CD4-positive, alpha-beta T cell (primary cell): ENCODE results near the gene RPS17. TPM values are rescaled to one million over a fixed set of nuclear protein-coding genes. Genes with fewer than 3 reads are reported as not detected.

Experiments used
- ATAC-seq: fragments of 200-7000 bp; cut with Tn5 transposase; one replicate; pipeline ENCODE4 v1.10.0; 2022; ENCODE audit warnings: mild to moderate bottlenecking; ENCODE audit not compliant: poor library complexity
- CTCF ChIA-PET: fragments of 350-600 bp; sonication (Branson Sonifier 250); formaldehyde crosslinking; loops from one replicate; lab custom pipeline; 2021; ENCODE audit warnings: antibody characterized with exemption, inconsistent platforms; lab: Charles Lee
- POLR2A ChIA-PET: fragments of 350-600 bp; sonication (Branson Sonifier 250); formaldehyde crosslinking; loops from one replicate; lab custom pipeline; 2021; ENCODE audit warnings: antibody characterized with exemption, inconsistent platforms; lab: Charles Lee
- DNase-seq, 14 experiments: peaks; one replicate each; pipeline ENCODE4 v3.0.0-alpha.2; 2013 to 2020; ENCODE audit warnings: mixed read lengths in 2 of 14
- H3K27ac ChIP-seq, 2 donors: one replicate each; pipeline versions ENCODE4 v1.5.1 to v1.7.0; 2013; ENCODE audit warnings: low read length in 2 of 2, low read depth in 1 of 2, mild to moderate bottlenecking in 1 of 2
- H3K27me3 ChIP-seq, 2 experiments: 1 replicate in 1 of 2; 2 replicates in 1 of 2; pipeline versions ENCODE4 v1.6.1 to v1.7.0; 2013; ENCODE audit warnings: low read length in 2 of 2, control low read depth in 1 of 2, mild to moderate bottlenecking in 1 of 2, moderate library complexity in 1 of 2; ENCODE audit not compliant: insufficient read depth in 2 of 2, control insufficient read depth in 1 of 2
- H3K36me3 ChIP-seq: one replicate; pipeline ENCODE4 v1.6.1; 2013; ENCODE audit warnings: low read length, control low read depth; ENCODE audit not compliant: insufficient read depth
- H3K4me1 ChIP-seq: one replicate; pipeline ENCODE4 v1.6.1; 2013; ENCODE audit warnings: low read length, control low read depth; ENCODE audit not compliant: insufficient read depth
- H3K4me3 ChIP-seq: one replicate; pipeline ENCODE4 v1.5.1; 2013; ENCODE audit warnings: mild to moderate bottlenecking, low read length, moderate library complexity
- H3K9me3 ChIP-seq, 2 experiments: 1 replicate in 1 of 2; 2 replicates in 1 of 2; pipeline versions ENCODE4 v1.6.1 to v1.7.0; 2013; ENCODE audit warnings: low read length in 2 of 2, mild to moderate bottlenecking in 2 of 2, control low read depth in 1 of 2, moderate library complexity in 1 of 2; ENCODE audit not compliant: control insufficient read depth in 1 of 2, insufficient read depth in 1 of 2
- H3K27ac Mint-ChIP-seq: one replicate; pipeline ENCODE4 v1.8.0; 2020; ENCODE audit warnings: mixed read lengths
- H3K27me3 Mint-ChIP-seq: one replicate; pipeline ENCODE4 v1.8.0; 2021; ENCODE audit warnings: mixed read lengths
- H3K36me3 Mint-ChIP-seq: one replicate; pipeline ENCODE4 v1.8.0; 2021; ENCODE audit warnings: low read depth, mixed read lengths
- H3K4me1 Mint-ChIP-seq: one replicate; pipeline ENCODE4 v1.8.0; 2021; ENCODE audit warnings: low read depth, mixed read lengths
- H3K4me3 Mint-ChIP-seq: one replicate; pipeline ENCODE4 v1.8.0; 2020; ENCODE audit warnings: mild to moderate bottlenecking, mixed read lengths
- H3K9me3 Mint-ChIP-seq: one replicate; pipeline ENCODE4 v1.8.0; 2020; ENCODE audit warnings: mixed read lengths
- CTCF ChIP-seq: fragments of 200-600 bp; IDR thresholded peaks from one replicate; pipeline ENCODE4 v1.8.0; 2022; ENCODE audit warnings: antibody characterized with exemption, mild to moderate bottlenecking
- intact Hi-C, 2 experiments: fragments of 100-400 bp; cut with DNase I in 1 of 2; cut with micrococcal nuclease in 1 of 2; formaldehyde crosslinking; loops; one replicate each; pipeline versions ENCODE4 v1.15.1 to v1.9.0; 2023 to 2025; cut with DNase I, micrococcal nuclease
- total RNA-seq, 174 experiments: library from RNA in 2 of 174; stranded (reverse) in 2 of 174; gene quantifications; one replicate each; pipeline ENCODE4 v1.2.3 and lab custom pipeline; 2021 to 2026

The RPS17 gene
- total RNA-seq, 2 experiments from 2014 or later = 3,141 to 3,180 TPM

- Mint-ChIP-seq H3K4me3 (no peak overlapping the region), H3K9me3 (no peaks in the 10 kb centered on the region), H3K27ac (no peak overlapping the region), H3K27me3 (peaks cover 7% of the 10 kb centered on the region), H3K36me3 (no peaks in the 10 kb centered on the region), H3K4me1 (no peaks in the 10 kb centered on the region)
- Histone ChIP-seq H3K9me3 (no peaks in the 10 kb centered on the region), H3K27me3 (peaks cover 0 to 2% of the 10 kb centered on the region in 2 experiments), H3K4me3 (no peak overlapping the region), H3K36me3 (no peaks in the 10 kb centered on the region), H3K27ac (no peak overlapping the region), H3K4me1 (no peaks in the 10 kb centered on the region)
- ChIA-PET POLR2A (no interaction called here), CTCF (no interaction called here)
- TF ChIP-seq CTCF = no peak
- DNase-seq (no peak), ATAC-seq (no peak)
- intact Hi-C loops = no loop called here
These were observed 8.4 kb upstream of the RPS17 start for GRCh38 chr15:82548700-82549099.

- peaks cover 7% of the 10 kb centered on the region for H3K36me3 Mint-ChIP-seq
- Histone ChIP-seq H3K4me3 (no peak overlapping the region), H3K36me3 (no peaks in the 10 kb centered on the region), H3K27ac (no peak overlapping the region), H3K9me3 (no peaks in the 10 kb centered on the region), H3K27me3 (peaks cover 0 to 2% of the 10 kb centered on the region in 2 experiments), H3K4me1 (peaks cover 9% of the 10 kb centered on the region)
- intact Hi-C loops = no loop called here
- no peak overlapping the region for H3K27ac Mint-ChIP-seq
- H3K27me3 Mint-ChIP-seq = peaks cover 7% of the 10 kb centered on the region
- H3K4me1 Mint-ChIP-seq = peaks cover 9% of the 10 kb centered on the region
- ATAC-seq (no peak), DNase-seq (no peak)
- CTCF ChIA-PET = no interaction called here
- POLR2A ChIA-PET = no interaction called here
- no peaks in the 10 kb centered on the region for H3K9me3 Mint-ChIP-seq
- H3K4me3 Mint-ChIP-seq = no peak overlapping the region
- TF ChIP-seq CTCF = no peak
These were observed 5.2 kb upstream of the RPS17 start for GRCh38 chr15:82545478-82545877.

GRCh38 chr15:82545002-82545401 lies 4.7 kb upstream of the RPS17 start:
- ChIA-PET POLR2A (no interaction called here), CTCF (no interaction called here)
- H3K27me3 ChIP-seq = peaks cover 0 to 2% of the 10 kb centered on the region in 2 experiments
- H3K36me3 ChIP-seq = no peaks in the 10 kb centered on the region
- no peak for DNase-seq
- ATAC-seq = no peak
- Mint-ChIP-seq H3K4me1 (peaks cover 13% of the 10 kb centered on the region), H3K27ac (no peak overlapping the region), H3K4me3 (no peak overlapping the region), H3K27me3 (peaks cover 7% of the 10 kb centered on the region), H3K9me3 (no peaks in the 10 kb centered on the region), H3K36me3 (peaks cover 12% of the 10 kb centered on the region)
- H3K9me3 ChIP-seq = peaks cover 0 to under 1% of the 10 kb centered on the region in 2 experiments
- H3K4me3 ChIP-seq = no peak overlapping the region
- intact Hi-C loops = no loop called here
- H3K4me1 ChIP-seq = peaks cover 9% of the 10 kb centered on the region
- no peak overlapping the region for H3K27ac ChIP-seq
- no peak for TF ChIP-seq CTCF
